Gastrocnemius medialis (tissue), 4 donors: ENCODE results near the gene HTR1B.

ENCODE experiments used
- CTCF ChIP-seq, 5 experiments: fragments of 450-650 bp in 3 of 5; fragments of 200-600 bp in 2 of 5; sonication (generic) in 2 of 5; IDR thresholded peaks in 4 of 5; conservative IDR thresholded peaks in 1 of 5; 1 replicate in 4 of 5; 2 replicates in 1 of 5; pipeline ENCODE4 v1.5.1; 2016 to 2019; ENCODE audit warnings: antibody characterized with exemption in 5 of 5, mild to moderate bottlenecking in 3 of 5, moderate library complexity in 3 of 5
- POLR2A ChIP-seq, 2 donors: fragments of 450-650 bp; IDR thresholded peaks; one replicate each; pipeline ENCODE4 v1.6.1; 2017; ENCODE audit warnings: antibody characterized with exemption in 2 of 2, mild to moderate bottlenecking in 2 of 2, moderate library complexity in 2 of 2

- TF ChIP-seq CTCF (IDR thresholded peaks at IDR 0.05 in 4 of 5, conservative IDR thresholded peaks at IDR 0.05 in 1 of 5) (no peak), POLR2A (IDR thresholded peaks at IDR 0.05) (no peak)
Measured at GRCh38 chr6:77450924-77451323, 12.4 kb downstream of the HTR1B start.
